GM04503 (cell line): ENCODE data around the gene ZNF528.

Experiments used
- DNase-seq: peaks from one replicate; pipeline ENCODE4 v3.0.0-alpha.2; 2012; ENCODE audit warnings: low read depth

The ZNF528 gene

GRCh38 chr19:52397310-52398080, at the start of gene ZNF528:
Gene ZNF528 (plus strand): TSS chr19:52397849. CDS start chr19:52402014, 4,165 bp downstream.
- peak; percentile 63 for DNase-seq

DNA sequence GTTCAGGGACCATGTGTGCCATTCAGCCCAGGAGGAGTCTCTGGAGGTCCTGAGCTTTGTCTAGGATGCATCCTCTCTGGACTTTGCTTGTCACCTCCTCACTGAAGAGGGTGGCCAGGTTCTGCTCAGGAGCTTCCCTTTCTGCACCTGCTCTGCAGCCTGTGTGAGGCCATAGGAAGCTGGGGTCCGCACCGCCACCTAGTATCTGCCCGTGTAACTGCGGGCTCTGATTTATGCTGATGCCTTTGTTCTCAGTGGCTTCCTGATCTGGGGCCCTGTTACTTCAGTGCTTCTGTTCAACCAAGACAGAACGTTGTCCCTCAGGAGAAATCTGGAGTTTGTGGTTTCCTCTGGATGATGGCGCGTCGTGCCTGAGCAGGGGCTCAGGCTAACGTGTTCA, 46.1 kb upstream of the ZNF528 start:
- DNase-seq, result no peak

- DNase-seq, result no peak
These were observed 31.2 kb upstream of the ZNF528 start for GRCh38 chr19:52366414-52366824.

DNA sequence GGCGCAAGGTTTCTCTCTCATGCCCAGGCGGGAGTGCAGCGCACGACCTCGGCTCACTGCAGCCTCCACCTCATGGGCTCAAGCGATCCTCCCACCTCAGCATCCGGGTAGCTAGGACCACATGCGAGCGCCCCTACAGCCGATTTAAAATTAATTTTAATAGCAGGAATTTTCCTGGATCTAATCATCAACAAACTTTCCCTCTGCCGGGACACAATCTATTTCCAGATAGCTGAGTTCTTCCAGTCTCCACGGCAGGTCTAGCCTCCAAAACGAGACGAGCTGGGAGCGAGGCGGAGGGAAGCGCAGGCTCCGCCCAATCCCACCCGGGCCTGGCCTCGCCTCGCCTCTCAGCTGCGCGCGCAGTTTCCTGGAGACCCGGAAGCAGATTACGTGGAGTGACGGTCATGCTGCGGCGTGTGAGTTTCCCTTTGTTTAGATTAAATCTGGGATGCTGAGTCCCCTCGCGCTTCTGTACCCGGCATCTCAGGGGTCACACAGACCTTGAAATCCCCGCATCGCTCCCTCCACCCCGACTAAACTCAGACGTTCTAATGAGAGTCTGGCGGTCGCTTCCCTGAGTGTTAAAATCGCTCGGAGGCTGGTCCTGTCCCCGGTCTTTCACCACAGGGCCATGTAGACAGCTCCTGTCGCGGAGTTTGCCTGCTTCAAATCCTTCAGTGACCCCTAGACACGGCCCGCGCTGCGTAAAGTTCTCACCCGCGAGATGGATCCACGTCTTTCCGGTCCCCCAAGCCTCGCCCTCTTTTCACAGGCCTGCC, 27.9 kb upstream of the ZNF528 start, which contains the start of gene ZNF880:
ZNF880 (plus strand) TSS at position 365 of the 782 bp plus-strand sequence; CDS start at position 408, 43 bp downstream.
- DNase-seq, result peak; percentile 51

GRCh38 chr19:52370341-52370710, 27.3 kb upstream of the ZNF528 start:
- DNase-seq, result no peak

- DNase-seq, result no peak
These were observed 6.5 kb upstream of the ZNF528 start for GRCh38 chr19:52391135-52391534.

DNA sequence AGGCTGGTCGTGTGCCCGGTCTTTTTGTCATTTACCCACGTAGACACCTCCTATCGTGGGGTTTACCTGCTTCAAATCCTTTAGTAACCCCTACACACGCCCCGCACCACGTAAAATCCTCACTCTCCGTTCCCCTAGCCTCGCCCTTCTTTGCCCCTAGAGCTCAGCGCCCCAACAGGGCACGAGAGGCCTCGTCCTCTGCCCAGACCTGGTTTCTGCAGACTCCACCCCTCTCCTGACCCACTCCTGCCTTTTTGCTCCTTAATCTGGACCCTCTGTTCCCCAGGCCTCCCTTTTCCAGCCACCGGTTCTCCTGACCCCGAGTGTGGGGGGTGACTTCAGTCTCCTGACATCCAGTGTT, 412 bp downstream of the ZNF528 start:
- no peak for DNase-seq

DNA sequence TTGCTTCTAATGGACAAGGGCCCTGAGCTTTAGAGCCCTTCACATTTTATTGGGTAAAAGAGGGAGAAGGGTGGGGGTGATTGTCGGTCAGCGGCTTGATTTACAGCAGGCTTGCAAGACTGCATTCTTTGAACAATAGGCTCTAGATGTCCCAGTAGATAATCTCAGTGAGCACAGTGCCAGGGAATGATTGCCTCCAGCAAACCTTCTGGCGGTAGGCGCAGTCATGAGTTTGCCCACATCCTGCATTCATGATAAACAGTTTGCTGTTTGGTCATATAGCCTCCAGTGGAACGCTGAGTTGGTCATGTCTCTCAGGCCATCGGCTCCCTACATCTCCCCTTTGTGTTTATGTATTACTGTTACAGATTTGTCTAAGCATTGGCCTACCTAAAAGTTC, 12.6 kb downstream of the ZNF528 start:
- no peak for DNase-seq

- no peak for DNase-seq
These were observed 18.1 kb downstream of the ZNF528 start for GRCh38 chr19:52415711-52416110.

DNA sequence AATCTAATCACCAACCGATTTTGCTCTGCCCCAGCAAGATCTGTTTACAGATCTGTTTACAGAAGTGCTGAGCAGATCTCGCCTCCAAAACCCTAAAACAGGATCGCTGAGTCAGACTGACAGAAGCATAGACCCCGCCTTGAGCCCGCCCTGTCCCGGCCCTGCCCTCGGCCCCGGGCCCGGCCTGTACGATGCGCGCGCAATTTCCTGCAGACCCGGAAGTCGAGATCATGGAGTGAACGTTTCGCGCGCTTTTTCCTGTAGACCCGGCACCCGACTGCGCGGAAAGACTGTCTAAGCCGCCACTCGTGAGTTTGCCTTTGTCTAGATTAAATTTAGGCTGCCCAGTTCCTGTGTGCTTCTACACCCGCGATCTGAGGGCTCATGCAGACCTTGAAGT, 31.3 kb downstream of the ZNF528 start, which contains the start of gene ZNF534:
ZNF534 (plus strand) TSS at position 212 of the 400 bp plus-strand sequence. CDS start 2,327 bp downstream, outside the sequence.
- no peak for DNase-seq

DNA sequence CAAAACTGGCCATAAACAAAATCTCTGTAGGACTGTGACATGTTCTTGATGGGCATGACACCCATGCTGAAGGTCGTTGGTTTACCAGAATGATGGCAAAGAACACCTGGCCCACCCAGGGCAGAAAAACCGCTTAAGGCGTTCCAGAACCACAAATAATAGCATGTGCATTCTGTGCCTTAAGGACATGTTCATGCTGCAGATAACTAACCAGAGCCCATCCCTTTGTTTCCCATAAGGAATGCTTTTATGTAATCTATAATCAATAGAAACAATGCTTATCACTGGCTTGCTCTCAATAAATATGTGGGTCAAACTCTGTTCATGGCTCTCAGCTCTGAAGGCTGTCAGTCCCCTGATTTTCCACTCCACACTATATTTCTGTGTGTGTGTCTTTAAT, 44.5 kb downstream of the ZNF528 start:
- DNase-seq, result no peak

- DNase-seq, result no peak
These were observed 46.9 kb downstream of the ZNF528 start for GRCh38 chr19:52444506-52444905.

GRCh38 chr19:52451241-52451640, 53.6 kb downstream of the ZNF528 start:
- DNase-seq, result no peak

- DNase-seq, result peak; percentile 52
These were observed 55.9 kb downstream of the ZNF528 start, which contains the start of gene ZNF578 for GRCh38 chr19:52453324-52454094. Gene ZNF578 (plus strand): TSS chr19:52453553. CDS start chr19:52501846, 48,293 bp downstream.

GRCh38 chr19:52464798-52465470, 67.3 kb downstream of the ZNF528 start:
- no peak for DNase-seq
